Suprapubic skin (tissue), 3 donors: Measurements from ENCODE around the gene ETS1.

Experiments
- POLR2A ChIP-seq, 2 donors: fragments of 450-650 bp; IDR thresholded peaks; one replicate each; pipeline ENCODE4 v1.6.1; 2017; ENCODE audit warnings: antibody characterized with exemption in 2 of 2, mild to moderate bottlenecking in 2 of 2, moderate library complexity in 2 of 2
- TF ChIP-seq, protein P1 (sequence below), 2 donors: fragments of 200-600 bp in 1 of 2; fragments of 450-650 bp in 1 of 2; sonication (generic) in 1 of 2; IDR thresholded peaks; one replicate each; pipeline ENCODE4 v1.5.1; 2016 to 2019; ENCODE audit warnings: antibody characterized with exemption in 2 of 2, mild to moderate bottlenecking in 1 of 2, moderate library complexity in 1 of 2

DNA sequence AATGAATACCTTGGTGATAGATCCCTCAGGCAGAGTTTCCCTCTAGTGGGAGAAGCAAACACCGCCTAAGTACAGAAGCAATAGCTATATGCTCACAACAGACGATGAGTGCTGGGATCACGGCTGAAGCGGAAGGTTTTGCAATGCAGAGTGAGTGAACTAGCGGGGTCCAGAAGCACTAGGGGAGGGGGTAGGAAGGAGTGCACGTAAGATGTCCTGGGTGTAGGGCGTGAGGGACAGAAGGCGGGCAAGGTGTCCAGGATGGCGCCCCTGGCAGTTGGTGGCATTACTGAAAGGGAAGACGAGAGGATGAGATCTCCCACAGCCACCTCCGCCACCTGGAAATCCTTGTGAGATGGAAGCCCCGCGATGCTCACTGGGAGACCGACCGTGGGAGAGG is 81.0 kb downstream of the ETS1 start:
- TF ChIP-seq, protein P1, sequence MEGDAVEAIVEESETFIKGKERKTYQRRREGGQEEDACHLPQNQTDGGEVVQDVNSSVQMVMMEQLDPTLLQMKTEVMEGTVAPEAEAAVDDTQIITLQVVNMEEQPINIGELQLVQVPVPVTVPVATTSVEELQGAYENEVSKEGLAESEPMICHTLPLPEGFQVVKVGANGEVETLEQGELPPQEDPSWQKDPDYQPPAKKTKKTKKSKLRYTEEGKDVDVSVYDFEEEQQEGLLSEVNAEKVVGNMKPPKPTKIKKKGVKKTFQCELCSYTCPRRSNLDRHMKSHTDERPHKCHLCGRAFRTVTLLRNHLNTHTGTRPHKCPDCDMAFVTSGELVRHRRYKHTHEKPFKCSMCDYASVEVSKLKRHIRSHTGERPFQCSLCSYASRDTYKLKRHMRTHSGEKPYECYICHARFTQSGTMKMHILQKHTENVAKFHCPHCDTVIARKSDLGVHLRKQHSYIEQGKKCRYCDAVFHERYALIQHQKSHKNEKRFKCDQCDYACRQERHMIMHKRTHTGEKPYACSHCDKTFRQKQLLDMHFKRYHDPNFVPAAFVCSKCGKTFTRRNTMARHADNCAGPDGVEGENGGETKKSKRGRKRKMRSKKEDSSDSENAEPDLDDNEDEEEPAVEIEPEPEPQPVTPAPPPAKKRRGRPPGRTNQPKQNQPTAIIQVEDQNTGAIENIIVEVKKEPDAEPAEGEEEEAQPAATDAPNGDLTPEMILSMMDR (IDR thresholded peaks at IDR 0.05), result no peak
- TF ChIP-seq POLR2A (IDR thresholded peaks at IDR 0.05), result no peak
